ENCODE results near the gene SPTBN1. TPM values are rescaled to one million over a fixed set of nuclear protein-coding genes. Genes with fewer than 3 reads are reported as not detected.

Gene SPTBN1
- total and polyA plus RNA-seq, 2 of the 13 experiments (the other 11 are each of a cell fraction or from before 2014, with no cell fraction given) = 123 to 299 TPM

DNA sequence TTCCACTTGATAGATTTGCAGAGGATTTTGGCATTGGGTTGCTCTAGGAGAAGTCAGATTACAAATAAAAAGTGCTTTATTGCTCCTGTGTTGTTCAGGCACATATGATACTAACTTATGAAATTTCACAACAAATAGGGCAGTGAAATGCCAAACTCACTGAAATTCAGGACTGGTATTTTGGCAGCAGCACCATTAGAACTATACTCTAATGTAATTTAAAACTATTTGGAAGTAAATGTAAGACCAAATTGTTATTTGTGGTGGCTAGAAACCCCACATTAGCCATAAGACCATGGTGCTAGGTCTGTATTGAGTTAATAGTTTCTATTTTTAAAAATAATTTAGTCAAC is 57.2 kb downstream of the SPTBN1 start:
- Histone ChIP-seq H3K4me2 (ENCODE audit: low read depth, low read length) (no peak overlapping the region), H3K9me3 (ENCODE audit: low read length) (no peaks in the 10 kb centered on the region), H3K27ac (ENCODE audit: extremely low read length, insufficient read depth, low read length) (no peak overlapping the region), H3K36me3 (replicated peaks in 1 of 2; ENCODE audit: control insufficient read depth in 1 of 2, insufficient read depth in 2 of 2, low read length in 2 of 2) (peaks cover 0 to 7% of the 10 kb centered on the region in 2 experiments; a peak in 3 of 5 replicates), H3K27me3 (ENCODE audit: control insufficient read depth in 1 of 2, insufficient read depth in 2 of 2, low read length in 2 of 2) (no peaks in the 10 kb centered on the region), H3K4me1 (ENCODE audit: insufficient read depth, low read length) (peaks cover 13% of the 10 kb centered on the region), H2AFZ (ENCODE audit: low read length) (no peak overlapping the region), H3K9ac (ENCODE audit: insufficient read depth, low read depth, low read length) (no peak overlapping the region), H3K4me3 (replicated peaks in 1 of 3; ENCODE audit: insufficient read depth in 1 of 3, low read depth in 2 of 3, low read length in 3 of 3) (no peak overlapping the region), H3K79me2 (ENCODE audit: insufficient read depth, low read length) (peaks cover 76% of the 10 kb centered on the region), H4K20me1 (ENCODE audit: insufficient read depth, low read length) (peaks cover 12% of the 10 kb centered on the region)
- no peak for TF ChIP-seq AGO1 (IDR thresholded peaks at IDR 0.05; ENCODE audit: low read depth, low read length, poor library complexity, severe bottlenecking)
- TF ChIP-seq ZNF510 (CRISPR knock-in tag; IDR thresholded peaks at IDR 0.05; ENCODE audit: low read depth) = no peak
- no peak for TF ChIP-seq ZNF383 (CRISPR knock-in tag; IDR thresholded peaks at IDR 0.05; ENCODE audit: borderline replicate concordance)
- no peak for TF ChIP-seq RNF2 (conservative IDR thresholded peaks at IDR 0.05; ENCODE audit: low read depth)
- TF ChIP-seq MLLT10 (CRISPR knock-in tag; IDR thresholded peaks at IDR 0.05) = no peak
- no peak for TF ChIP-seq SRSF4 (IDR thresholded peaks at IDR 0.05; ENCODE audit: low read depth, low read length, poor library complexity, severe bottlenecking)
- TF ChIP-seq, protein P1, sequence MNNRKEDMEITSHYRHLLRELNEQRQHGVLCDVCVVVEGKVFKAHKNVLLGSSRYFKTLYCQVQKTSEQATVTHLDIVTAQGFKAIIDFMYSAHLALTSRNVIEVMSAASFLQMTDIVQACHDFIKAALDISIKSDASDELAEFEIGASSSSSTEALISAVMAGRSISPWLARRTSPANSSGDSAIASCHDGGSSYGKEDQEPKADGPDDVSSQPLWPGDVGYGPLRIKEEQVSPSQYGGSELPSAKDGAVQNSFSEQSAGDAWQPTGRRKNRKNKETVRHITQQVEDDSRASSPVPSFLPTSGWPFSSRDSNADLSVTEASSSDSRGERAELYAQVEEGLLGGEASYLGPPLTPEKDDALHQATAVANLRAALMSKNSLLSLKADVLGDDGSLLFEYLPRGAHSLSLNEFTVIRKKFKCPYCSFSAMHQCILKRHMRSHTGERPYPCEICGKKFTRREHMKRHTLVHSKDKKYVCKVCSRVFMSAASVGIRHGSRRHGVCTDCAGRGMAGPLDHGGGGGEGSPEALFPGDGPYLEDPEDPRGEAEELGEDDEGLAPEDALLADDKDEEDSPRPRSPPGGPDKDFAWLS (CRISPR knock-in tag; IDR thresholded peaks at IDR 0.05; ENCODE audit: borderline replicate concordance) = no peak
- TF ChIP-seq, protein P2, sequence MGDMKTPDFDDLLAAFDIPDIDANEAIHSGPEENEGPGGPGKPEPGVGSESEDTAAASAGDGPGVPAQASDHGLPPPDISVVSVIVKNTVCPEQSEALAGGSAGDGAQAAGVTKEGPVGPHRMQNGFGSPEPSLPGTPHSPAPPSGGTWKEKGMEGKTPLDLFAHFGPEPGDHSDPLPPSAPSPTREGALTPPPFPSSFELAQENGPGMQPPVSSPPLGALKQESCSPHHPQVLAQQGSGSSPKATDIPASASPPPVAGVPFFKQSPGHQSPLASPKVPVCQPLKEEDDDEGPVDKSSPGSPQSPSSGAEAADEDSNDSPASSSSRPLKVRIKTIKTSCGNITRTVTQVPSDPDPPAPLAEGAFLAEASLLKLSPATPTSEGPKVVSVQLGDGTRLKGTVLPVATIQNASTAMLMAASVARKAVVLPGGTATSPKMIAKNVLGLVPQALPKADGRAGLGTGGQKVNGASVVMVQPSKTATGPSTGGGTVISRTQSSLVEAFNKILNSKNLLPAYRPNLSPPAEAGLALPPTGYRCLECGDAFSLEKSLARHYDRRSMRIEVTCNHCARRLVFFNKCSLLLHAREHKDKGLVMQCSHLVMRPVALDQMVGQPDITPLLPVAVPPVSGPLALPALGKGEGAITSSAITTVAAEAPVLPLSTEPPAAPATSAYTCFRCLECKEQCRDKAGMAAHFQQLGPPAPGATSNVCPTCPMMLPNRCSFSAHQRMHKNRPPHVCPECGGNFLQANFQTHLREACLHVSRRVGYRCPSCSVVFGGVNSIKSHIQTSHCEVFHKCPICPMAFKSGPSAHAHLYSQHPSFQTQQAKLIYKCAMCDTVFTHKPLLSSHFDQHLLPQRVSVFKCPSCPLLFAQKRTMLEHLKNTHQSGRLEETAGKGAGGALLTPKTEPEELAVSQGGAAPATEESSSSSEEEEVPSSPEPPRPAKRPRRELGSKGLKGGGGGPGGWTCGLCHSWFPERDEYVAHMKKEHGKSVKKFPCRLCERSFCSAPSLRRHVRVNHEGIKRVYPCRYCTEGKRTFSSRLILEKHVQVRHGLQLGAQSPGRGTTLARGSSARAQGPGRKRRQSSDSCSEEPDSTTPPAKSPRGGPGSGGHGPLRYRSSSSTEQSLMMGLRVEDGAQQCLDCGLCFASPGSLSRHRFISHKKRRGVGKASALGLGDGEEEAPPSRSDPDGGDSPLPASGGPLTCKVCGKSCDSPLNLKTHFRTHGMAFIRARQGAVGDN (CRISPR knock-in tag; IDR thresholded peaks at IDR 0.05) = no peak
- ATAC-seq = no peak
- FAIRE-seq = no peak
- BruUV-seq (replicated peaks) = no TSS peak
- intact Hi-C loops (cut with micrococcal nuclease; ENCODE audit: unreplicated experiment) = no loop called here
- POLR2A ChIA-PET = interaction anchor here (0.6 kb wide), 1 partner anchor 335 kb away, joined by 3 read pairs; no protein-coding TSS in a partner anchor
- no peak for DNase-seq (ENCODE audit: low spot score)
- CTCF ChIA-PET (ENCODE audit: low intra/inter-chr PET ratio, low total read pairs) = no interaction called here
- in situ Hi-C loops (cut with HindIII; ENCODE audit: extremely low pct_ligation_motif_present, low pct_unique_long_range_greater_than_20kb) = no loop called here
